ENCODE measurements around the gene SSRP1. TPM values are rescaled to one million over a fixed set of nuclear protein-coding genes. Genes with fewer than 3 reads are reported as not detected.

The SSRP1 gene
- total RNA-seq, 1 experiment from 2014 or later: 173 TPM

- no peak for TF ChIP-seq SIN3A (IDR thresholded peaks at IDR 0.05; ENCODE audit: borderline replicate concordance, insufficient read depth, low read depth, low read length)
- no peak for TF ChIP-seq REST (IDR thresholded peaks at IDR 0.05; ENCODE audit: insufficient read depth in 1 of 2, low read depth in 2 of 2, low read length in 1 of 2)
- TF ChIP-seq POLR2AphosphoS5 (IDR thresholded peaks at IDR 0.05; ENCODE audit: low read depth, low read length): no peak
- TF ChIP-seq CTCF (IDR thresholded peaks at IDR 0.05): no peak
- TF ChIP-seq TCF7L2 (IDR thresholded peaks at IDR 0.05; ENCODE audit: low read depth, low read length): no peak
- DNase-seq (ENCODE audit: low read depth, low spot score) (no peak), ATAC-seq (no peak)
- Histone ChIP-seq H3K36me3 (ENCODE audit: control insufficient read depth, insufficient read depth, low read length) (no peaks in the 10 kb centered on the region), H3K9me3 (ENCODE audit: control insufficient read depth, insufficient read depth, low read depth, low read length) (no peaks in the 10 kb centered on the region), H3K4me1 (ENCODE audit: control insufficient read depth, insufficient read depth, low read length) (peaks cover 22% of the 10 kb centered on the region), H3K27me3 (ENCODE audit: control insufficient read depth, insufficient read depth, low read length) (no peaks in the 10 kb centered on the region), H3K27ac (ENCODE audit: low read length) (no peak overlapping the region), H3K4me3 (ENCODE audit: low read depth in 2 of 2, low read length in 2 of 2) (no peak overlapping the region)
- in situ Hi-C loops (cut with HindIII; ENCODE audit: low pct_unique_long_range_greater_than_20kb, low sequenced_read_pairs): no loop called here
- no TSS peak for BruUV-seq (replicated peaks)
- intact Hi-C loops (cut with micrococcal nuclease; ENCODE audit: unreplicated experiment): no loop called here
- ChIA-PET CTCF (interaction anchor here (0.5 kb wide), 1 partner anchor 64 kb away, joined by 4 read pairs; no protein-coding TSS in a partner anchor), POLR2A (no interaction called here)
Observed at GRCh38 chr11:57313788-57314135, 21.9 kb downstream of the SSRP1 start.

- Histone ChIP-seq H3K27ac (ENCODE audit: low read length) (no peak overlapping the region), H3K4me3 (ENCODE audit: low read depth in 2 of 2, low read length in 2 of 2) (no peak overlapping the region), H3K4me1 (ENCODE audit: control insufficient read depth, insufficient read depth, low read length) (peaks cover 22% of the 10 kb centered on the region), H3K36me3 (ENCODE audit: control insufficient read depth, insufficient read depth, low read length) (no peaks in the 10 kb centered on the region), H3K9me3 (ENCODE audit: control insufficient read depth, insufficient read depth, low read depth, low read length) (no peaks in the 10 kb centered on the region), H3K27me3 (ENCODE audit: control insufficient read depth, insufficient read depth, low read length) (no peaks in the 10 kb centered on the region)
- no peak for ATAC-seq
- POLR2A ChIA-PET: interaction anchor here (0.5 kb wide), 1 partner anchor 8 kb away, joined by 3 read pairs; no protein-coding TSS in a partner anchor
- BruUV-seq (replicated peaks): no TSS peak
- no peak for TF ChIP-seq CTCF (IDR thresholded peaks at IDR 0.05)
- TF ChIP-seq REST (IDR thresholded peaks at IDR 0.05; ENCODE audit: insufficient read depth in 1 of 2, low read depth in 2 of 2, low read length in 1 of 2): no peak
- TF ChIP-seq SIN3A (IDR thresholded peaks at IDR 0.05; ENCODE audit: borderline replicate concordance, insufficient read depth, low read depth, low read length): no peak
- TF ChIP-seq POLR2AphosphoS5 (IDR thresholded peaks at IDR 0.05; ENCODE audit: low read depth, low read length): no peak
- in situ Hi-C loops (cut with HindIII; ENCODE audit: low pct_unique_long_range_greater_than_20kb, low sequenced_read_pairs) (no loop called here), intact Hi-C loops (cut with micrococcal nuclease; ENCODE audit: unreplicated experiment) (no loop called here)
- CTCF ChIA-PET: interaction anchor here (0.5 kb wide), 1 partner anchor 63 kb away, joined by 4 read pairs; no protein-coding TSS in a partner anchor
- DNase-seq (ENCODE audit: low read depth, low spot score): no peak
Observed at GRCh38 chr11:57313071-57313787, 22.5 kb downstream of the SSRP1 start.
